ENCODE data around the gene PLA2G7.

- TF ChIP-seq TAF1 (IDR thresholded peaks at IDR 0.05; ENCODE audit: low read depth, low read length) (no peak), GABPA (IDR thresholded peaks at IDR 0.05; ENCODE audit: borderline replicate concordance, insufficient read depth, low read length) (no peak), CTCF (IDR thresholded peaks at IDR 0.05; ENCODE audit: control extremely low read depth in 1 of 3, insufficient read depth in 1 of 3, low read depth in 1 of 3, low read length in 3 of 3) (no peak), KDM1A (IDR thresholded peaks at IDR 0.05; ENCODE audit: borderline replicate concordance, low read length) (no peak), USF2 (IDR thresholded peaks at IDR 0.05; ENCODE audit: low read length) (no peak), E2F6 (IDR thresholded peaks at IDR 0.05) (no peak)
Observed at GRCh38 chr6:46733341-46733801, 1.8 kb downstream of the PLA2G7 start.

All from H1 (cell line).